ENCODE measurements around the gene FPR1.
A peak's percentile ranks its signal among the peaks of the same experiment; 100 is the strongest.

FPR1 gene

GRCh38 chr19:51701468-51702100, 50.1 kb downstream of the FPR1 start:
- ChIA-PET POLR2A (no interaction called here), CTCF (interaction anchor here (1.1 to 1.2 kb wide), 2 partner anchors 9 to 76 kb away, joined by 3 read pairs; no protein-coding TSS in a partner anchor)
- DNase-seq (ENCODE audit: extremely low spot score), result no peak
- TF ChIP-seq CTCF (IDR thresholded peaks at IDR 0.05; ENCODE audit: control extremely low read depth, extremely low read depth, low read depth, missing control alignments), result no peak

DNA sequence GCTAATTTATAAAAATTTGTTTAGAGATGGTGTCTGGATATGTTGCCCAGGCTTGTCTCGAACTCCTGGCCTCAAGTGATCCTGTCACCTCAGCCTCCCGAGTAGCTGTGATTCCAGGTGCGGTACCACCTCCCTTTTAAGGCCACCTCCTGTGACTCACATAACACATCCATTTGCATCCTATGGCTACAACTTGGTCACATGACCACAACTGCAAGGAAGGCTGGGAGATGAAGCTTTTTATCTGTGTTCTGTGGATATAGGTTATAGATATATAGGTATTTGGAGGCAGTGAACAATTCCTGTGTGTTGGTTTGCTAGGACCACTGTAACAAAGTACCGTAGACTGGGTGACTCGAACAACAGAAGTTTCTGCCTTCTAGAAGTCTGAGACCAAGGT, 52.5 kb downstream of the FPR1 start:
- CTCF ChIA-PET, result interaction anchor here (1.3 kb wide), 1 partner anchor 38 kb away, joined by 4 read pairs; no protein-coding TSS in a partner anchor
- no peak for DNase-seq (ENCODE audit: extremely low spot score)
- no peak for TF ChIP-seq CTCF (IDR thresholded peaks at IDR 0.05; ENCODE audit: control extremely low read depth, extremely low read depth, low read depth, missing control alignments)
- POLR2A ChIA-PET, result no interaction called here

DNA sequence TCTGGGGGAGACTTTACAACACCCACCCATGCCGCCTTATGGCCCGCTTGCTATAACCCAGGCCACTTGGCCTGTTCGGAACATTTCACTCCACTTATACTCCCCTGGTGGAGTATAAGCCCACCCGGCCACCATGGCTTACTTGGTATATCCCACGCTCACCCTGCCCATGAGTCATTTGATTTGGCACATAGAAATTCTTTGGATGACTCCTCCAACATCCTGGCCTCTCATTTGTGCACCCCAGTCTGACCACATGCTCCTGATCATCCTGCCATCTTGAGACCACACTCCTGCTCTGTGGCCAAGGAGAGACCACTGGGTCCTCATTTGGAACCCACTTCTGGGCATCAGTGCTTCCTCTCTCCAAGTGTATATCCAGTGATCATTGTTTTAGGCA, 53.4 kb downstream of the FPR1 start:
- TF ChIP-seq CTCF (IDR thresholded peaks at IDR 0.05; ENCODE audit: control extremely low read depth, extremely low read depth, low read depth, missing control alignments), result no peak
- CTCF ChIA-PET, result interaction anchor here (1.3 kb wide), 1 partner anchor 37 kb away, joined by 4 read pairs; no protein-coding TSS in a partner anchor
- no peak for DNase-seq (ENCODE audit: extremely low spot score)
- POLR2A ChIA-PET, result no interaction called here

DNA sequence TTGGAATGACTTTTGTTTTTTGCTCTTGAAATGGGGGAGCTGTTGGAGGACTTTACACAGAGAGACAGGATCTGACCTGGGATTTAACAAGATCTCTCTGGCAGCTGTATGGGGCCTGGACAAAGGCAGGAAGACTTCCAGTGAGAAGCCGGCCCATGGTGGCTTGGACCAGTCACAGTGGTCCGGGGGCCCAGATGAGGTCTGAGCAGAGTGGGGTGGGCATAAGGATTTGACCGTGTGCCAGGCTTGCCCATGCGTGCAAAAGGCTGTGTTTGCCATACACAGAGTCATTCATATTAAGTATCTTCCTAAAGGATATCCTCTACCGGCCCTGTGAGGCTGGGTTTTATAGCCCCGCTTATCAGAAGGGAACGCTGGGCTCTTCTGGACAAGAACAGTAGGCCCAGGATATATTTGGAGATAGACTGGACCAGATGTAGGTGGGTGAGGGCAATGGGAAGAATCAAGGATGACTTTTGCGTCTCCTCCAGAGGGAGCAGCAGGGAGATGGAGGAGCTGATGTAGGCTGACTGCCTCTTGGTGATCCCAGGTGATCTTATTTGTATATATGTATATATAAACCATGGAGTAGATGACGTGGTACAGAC, 54.4 kb downstream of the FPR1 start:
- CTCF ChIA-PET, result no interaction called here
- POLR2A ChIA-PET, result no interaction called here
- TF ChIP-seq CTCF (IDR thresholded peaks at IDR 0.05; ENCODE audit: control extremely low read depth, extremely low read depth, low read depth, missing control alignments), result no peak
- DNase-seq (ENCODE audit: extremely low spot score), result no peak

DNA sequence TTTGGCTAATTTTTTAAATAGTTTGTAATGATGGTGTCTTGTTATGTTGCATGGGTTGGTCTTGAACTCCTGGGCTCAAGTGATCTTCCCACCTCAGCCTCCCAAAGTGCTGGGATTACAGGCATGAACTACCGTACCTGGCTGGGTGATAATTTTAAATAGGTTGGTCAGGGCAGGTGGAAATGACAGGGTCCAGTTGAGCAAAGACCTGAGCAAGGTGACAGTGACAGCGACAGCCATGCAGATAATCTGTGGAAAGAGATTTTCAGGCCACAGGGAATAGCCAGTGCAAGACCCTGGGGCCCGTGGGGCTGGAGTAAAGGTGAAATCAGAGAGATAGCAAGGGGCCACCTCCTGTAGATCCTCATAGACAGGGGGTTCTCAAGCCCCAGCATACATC, 55.1 kb downstream of the FPR1 start:
- ChIA-PET POLR2A (no interaction called here), CTCF (interaction anchor here (0.9 kb wide), 1 partner anchor 82 kb away, joined by 3 read pairs; no protein-coding TSS in a partner anchor)
- TF ChIP-seq CTCF (IDR thresholded peaks at IDR 0.05; ENCODE audit: control extremely low read depth, extremely low read depth, low read depth, missing control alignments), result no peak
- DNase-seq (ENCODE audit: extremely low spot score), result peak; percentile 3
